SK-N-SH treated with all-trans-retinoic acid at 6 μM for 48 hours (cell line): Measurements from ENCODE around the gene MYO3B.

Source experiments
- ATAC-seq: fragments of 200-7000 bp; cut with Tn5 transposase; 3 replicates; pipeline ENCODE4 v1.9.1; 2020; ENCODE audit warnings: mild to moderate bottlenecking, moderate library complexity
- BACH2 ChIP-seq: fragments of 250-450 bp; sonication (Bioruptor Pico); IDR thresholded peaks from 2 replicates; pipeline ENCODE4 v1.9.0; 2021; ENCODE audit warnings: mild to moderate bottlenecking, borderline replicate concordance
- CSRNP3 ChIP-seq: fragments of 250-450 bp; sonication (Bioruptor Pico); IDR thresholded peaks from 2 replicates; pipeline ENCODE4 v1.5.1; 2021; ENCODE audit warnings: mild to moderate bottlenecking, moderate library complexity
- ESRRG ChIP-seq: fragments of 250-450 bp; sonication (Bioruptor Pico); IDR thresholded peaks from 2 replicates; pipeline ENCODE4 v1.6.1; 2021; ENCODE audit warnings: mild to moderate bottlenecking
- GLIS3 ChIP-seq: fragments of 250-450 bp; sonication (Bioruptor Pico); IDR thresholded peaks from 2 replicates; pipeline ENCODE4 v1.5.0; 2020; ENCODE audit warnings: mild to moderate bottlenecking, moderate library complexity
- OSR1 ChIP-seq: fragments of 250-450 bp; sonication (Bioruptor Pico); IDR thresholded peaks from 2 replicates; pipeline ENCODE4 v1.8.0; 2022; ENCODE audit warnings: moderate library complexity, mild to moderate bottlenecking, inconsistent platforms
- PPARA ChIP-seq: fragments of 250-450 bp; sonication (Bioruptor Pico); IDR thresholded peaks from 2 replicates; pipeline ENCODE4 v1.5.0; 2020; ENCODE audit warnings: mild to moderate bottlenecking, borderline replicate concordance
- RARB ChIP-seq: fragments of 250-450 bp; sonication (Bioruptor Pico); IDR thresholded peaks from 2 replicates; pipeline ENCODE4 v1.8.0; 2021; ENCODE audit warnings: mild to moderate bottlenecking, moderate library complexity
- SNAI2 ChIP-seq: fragments of 250-450 bp; sonication (Bioruptor Pico); IDR thresholded peaks from 2 replicates; pipeline ENCODE4 v1.5.0; 2020; ENCODE audit warnings: mild to moderate bottlenecking, moderate library complexity
- TCF4 ChIP-seq: fragments of 250-450 bp; sonication (Bioruptor Pico); IDR thresholded peaks from 2 replicates; pipeline ENCODE4 v1.8.0; 2021; ENCODE audit warnings: mild to moderate bottlenecking, moderate library complexity, borderline replicate concordance
- TOX ChIP-seq: fragments of 250-450 bp; sonication (Bioruptor Pico); IDR thresholded peaks from 2 replicates; pipeline ENCODE4 v1.8.0; 2021; ENCODE audit warnings: mild to moderate bottlenecking, moderate library complexity, borderline replicate concordance
- TSHZ2 ChIP-seq: fragments of 250-450 bp; sonication (Bioruptor Pico); IDR thresholded peaks from 2 replicates; pipeline ENCODE4 v1.5.0; 2020; ENCODE audit warnings: mild to moderate bottlenecking, moderate library complexity
- ZFP3 ChIP-seq: fragments of 250-450 bp; sonication (Bioruptor Pico); IDR thresholded peaks from 2 replicates; pipeline ENCODE4 v1.5.0; 2020; ENCODE audit warnings: mild to moderate bottlenecking, moderate library complexity
- ZFP30 ChIP-seq: fragments of 450-650 bp; formaldehyde crosslinking; IDR thresholded peaks from 2 replicates; pipeline ENCODE4 v1.5.0; 2022; ENCODE audit warnings: mild to moderate bottlenecking, moderate library complexity
- ZNF70 ChIP-seq: fragments of 450-650 bp; formaldehyde crosslinking; IDR thresholded peaks from 2 replicates; pipeline ENCODE4 v1.5.0; 2020; ENCODE audit warnings: mild to moderate bottlenecking, moderate library complexity
- ZNF8 ChIP-seq: fragments of 450-650 bp; formaldehyde crosslinking; IDR thresholded peaks from 2 replicates; pipeline ENCODE4 v1.5.0; 2020; ENCODE audit warnings: mild to moderate bottlenecking, moderate library complexity
- TF ChIP-seq, protein P1 (sequence below): fragments of 250-450 bp; sonication (Bioruptor Pico); IDR thresholded peaks from 2 replicates; pipeline ENCODE4 v1.8.0; 2021; ENCODE audit warnings: low read depth, mild to moderate bottlenecking, moderate library complexity, borderline replicate concordance

MYO3B gene

GRCh38 chr2:170236680-170237047 is 58.7 kb downstream of the MYO3B start:
- ATAC-seq: peak; percentile 60
- TF ChIP-seq ZNF70 (no peak), TCF4 (CRISPR knock-in tag) (0 out of 2 replicates have a peak, but pooled peaks have one; percentile 19), GLIS3 (CRISPR knock-in tag) (no peak), ESRRG (CRISPR knock-in tag) (no peak), SNAI2 (CRISPR knock-in tag) (no peak), CSRNP3 (CRISPR knock-in tag) (no peak), RARB (no peak), ZFP30 (no peak), ZFP3 (CRISPR knock-in tag) (no peak), TSHZ2 (CRISPR knock-in tag) (peak; percentile 39; the same call in 1 of the 2 replicates)

DNA sequence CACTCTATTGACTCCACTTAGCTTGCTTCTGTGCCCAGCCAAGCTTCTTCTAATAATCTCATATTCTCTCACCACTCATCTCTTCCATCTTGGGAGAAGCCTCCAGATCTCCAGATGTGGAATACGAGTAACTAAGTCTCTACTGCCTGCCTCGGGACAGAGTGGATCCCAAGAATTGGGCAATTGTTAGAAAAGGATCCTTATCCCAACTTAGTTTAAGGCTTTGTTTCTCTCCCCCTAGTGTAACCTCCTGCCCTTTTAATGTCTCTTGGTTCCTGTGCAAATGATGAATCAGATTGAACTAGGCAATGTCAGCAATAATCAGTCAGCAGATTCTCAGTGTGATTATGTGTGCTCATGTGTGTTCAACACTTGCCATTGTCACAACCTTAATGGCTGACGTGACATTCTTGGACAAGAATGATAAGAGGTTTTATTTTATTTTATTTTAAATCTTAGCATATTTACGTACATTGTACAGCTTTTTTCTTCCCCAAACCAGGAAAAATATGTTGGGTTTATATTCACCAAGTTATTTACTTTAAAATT is 59.7 kb downstream of the MYO3B start:
- ATAC-seq: no peak
- TF ChIP-seq RARB (no peak), ZNF70 (no peak), ZNF8 (CRISPR knock-in tag) (no peak), SNAI2 (CRISPR knock-in tag) (no peak), PPARA (CRISPR knock-in tag) (no peak), TSHZ2 (CRISPR knock-in tag) (no peak)
- TF ChIP-seq, protein P1, sequence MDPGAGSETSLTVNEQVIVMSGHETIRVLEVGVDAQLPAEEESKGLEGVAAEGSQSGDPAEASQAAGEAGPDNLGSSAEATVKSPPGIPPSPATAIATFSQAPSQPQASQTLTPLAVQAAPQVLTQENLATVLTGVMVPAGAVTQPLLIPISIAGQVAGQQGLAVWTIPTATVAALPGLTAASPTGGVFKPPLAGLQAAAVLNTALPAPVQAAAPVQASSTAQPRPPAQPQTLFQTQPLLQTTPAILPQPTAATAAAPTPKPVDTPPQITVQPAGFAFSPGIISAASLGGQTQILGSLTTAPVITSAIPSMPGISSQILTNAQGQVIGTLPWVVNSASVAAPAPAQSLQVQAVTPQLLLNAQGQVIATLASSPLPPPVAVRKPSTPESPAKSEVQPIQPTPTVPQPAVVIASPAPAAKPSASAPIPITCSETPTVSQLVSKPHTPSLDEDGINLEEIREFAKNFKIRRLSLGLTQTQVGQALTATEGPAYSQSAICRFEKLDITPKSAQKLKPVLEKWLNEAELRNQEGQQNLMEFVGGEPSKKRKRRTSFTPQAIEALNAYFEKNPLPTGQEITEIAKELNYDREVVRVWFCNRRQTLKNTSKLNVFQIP: no peak

- TF ChIP-seq ZNF70 (no peak), OSR1 (no peak), TOX (no peak), BACH2 (CRISPR knock-in tag) (no peak), TSHZ2 (CRISPR knock-in tag) (no peak)
- TF ChIP-seq, protein P1: no peak
- ATAC-seq: no peak
Measured at GRCh38 chr2:170238776-170239175, 60.8 kb downstream of the MYO3B start.
